Measurements from ENCODE around the gene GP9. TPM values are rescaled to one million over a fixed set of nuclear protein-coding genes. Genes with fewer than 3 reads are reported as not detected.
"Not testable (repeated sequence)": the region's sequence is repeated elsewhere in the genome, so short reads cannot be mapped to it uniquely, and the experiment has no call there.

The GP9 gene
- total RNA-seq, 1 experiment from 2014 or later: not detected

- no peaks in the 10 kb centered on the region for H3K79me2 ChIP-seq (ENCODE audit: low read depth)
- H3K4me1 ChIP-seq (replicated peaks; ENCODE audit: insufficient read depth): no peaks in the 10 kb centered on the region
- no peak overlapping the region for H3K4me3 ChIP-seq
- no peak overlapping the region for H2AFZ ChIP-seq
- no peaks in the 10 kb centered on the region for H3K9me3 ChIP-seq (ENCODE audit: insufficient read depth, low read depth)
- no peaks in the 10 kb centered on the region for H3K27me3 ChIP-seq (ENCODE audit: insufficient read depth, low read depth)
- no peaks in the 10 kb centered on the region for H3K9me2 ChIP-seq (ENCODE audit: insufficient read depth)
- intact Hi-C loops (cut with micrococcal nuclease; ENCODE audit: unreplicated experiment): no loop called here
- POLR2A ChIA-PET (ENCODE audit: unreplicated experiment): no interaction called here
- no peaks in the 10 kb centered on the region for H3K36me3 ChIP-seq (ENCODE audit: low read depth)
- H3F3A ChIP-seq (ENCODE audit: insufficient read depth, low read depth): no peaks in the 10 kb centered on the region
- no peak for DNase-seq
- no peak overlapping the region for H3K27ac ChIP-seq
- peaks cover 38% of the 10 kb centered on the region for H4K20me1 ChIP-seq (ENCODE audit: insufficient read depth)
- BruUV-seq (replicated peaks): no TSS peak
- TF ChIP-seq CTCF (conservative IDR thresholded peaks at IDR 0.05): no peak
- no peak for TF ChIP-seq EZH2 (IDR thresholded peaks at IDR 0.05; ENCODE audit: low read depth)
- CTCF ChIA-PET: no interaction called here
- no peak overlapping the region for H3K4me2 ChIP-seq
These were observed 47.2 kb downstream of the GP9 start for GRCh38 chr3:129107793-129108192.

GRCh38 chr3:129111076-129111780 lies 50.6 kb downstream of the GP9 start:
- DNase-seq; H3K4me2 ChIP-seq; H3K9me2 ChIP-seq (ENCODE audit: insufficient read depth); H3K4me1 ChIP-seq (replicated peaks; ENCODE audit: insufficient read depth); H3K79me2 ChIP-seq (ENCODE audit: low read depth); H3K36me3 ChIP-seq (ENCODE audit: low read depth); H3K27me3 ChIP-seq (ENCODE audit: insufficient read depth, low read depth); H3K27ac ChIP-seq; POLR2A ChIA-PET (ENCODE audit: unreplicated experiment); BruUV-seq (replicated peaks); CTCF ChIA-PET; H3F3A ChIP-seq (ENCODE audit: insufficient read depth, low read depth); H3K9me3 ChIP-seq (ENCODE audit: insufficient read depth, low read depth); H3K4me3 ChIP-seq; H2AFZ ChIP-seq; intact Hi-C loops (cut with micrococcal nuclease; ENCODE audit: unreplicated experiment): not testable (repeated sequence)
- H4K20me1 ChIP-seq (ENCODE audit: insufficient read depth): peaks cover 24% of the 10 kb centered on the region

Other genes with a start within 250 kb of the GP9 start
- 76.5 and 81.4 TPM in 2 replicates for gene ACAD9, start 181.2 kb upstream of the GP9 start, total RNA-seq (2021)
- 4.3 and 4.8 TPM in 2 replicates for gene CFAP92, start 66.7 kb upstream of the GP9 start, total RNA-seq (2021)
- 0.24 and 0.43 TPM in 2 replicates for gene EFCC1, start 59.5 kb upstream of the GP9 start, total RNA-seq (2021)
- gene RAB43, start 61.0 kb downstream of the GP9 start, total RNA-seq (2021): 39.5 and 48.9 TPM in 2 replicates
- gene ISY1, start 100.3 kb downstream of the GP9 start, total RNA-seq (2021): 62.3 and 63.1 TPM in 2 replicates
- 261 and 265 TPM in 2 replicates for gene CNBP, start 123.1 kb downstream of the GP9 start, total RNA-seq (2021)
- 195 and 212 TPM in 2 replicates for gene COPG1, start 188.8 kb downstream of the GP9 start, total RNA-seq (2021)
- gene HMCES, start 218.1 kb downstream of the GP9 start, total RNA-seq (2021): 60.9 and 62.7 TPM in 2 replicates